Neuronal stem cell (in vitro differentiated cells): ENCODE data around the gene ELN.
A peak's percentile ranks its signal among the peaks of the same experiment; 100 is the strongest.

Source experiments
- DNase-seq: peaks from one replicate; pipeline ENCODE4 v3.0.0-alpha.2; 2013; ENCODE audit warnings: low spot score
- H2AFZ ChIP-seq: one replicate; pipeline ENCODE4 v1.6.1; 2013; ENCODE audit warnings: mild to moderate bottlenecking, low read length, inconsistent platforms
- H2AK5ac ChIP-seq: 2 replicates; pipeline ENCODE4 v1.6.1; 2013; ENCODE audit warnings: low read depth, mild to moderate bottlenecking, inconsistent platforms, low read length, moderate library complexity, mixed read lengths
- H2BK120ac ChIP-seq: 2 replicates; pipeline ENCODE4 v1.6.1; 2013; ENCODE audit warnings: low read depth, mild to moderate bottlenecking, inconsistent platforms, low read length, moderate library complexity, mixed read lengths
- H2BK12ac ChIP-seq: one replicate; pipeline ENCODE4 v1.6.1; 2013; ENCODE audit warnings: low read length, inconsistent platforms
- H2BK15ac ChIP-seq: 2 replicates; pipeline ENCODE4 v1.6.1; 2013; ENCODE audit warnings: mild to moderate bottlenecking, low read length, inconsistent platforms, mixed read lengths
- H2BK5ac ChIP-seq: one replicate; pipeline ENCODE4 v1.6.1; 2013; ENCODE audit warnings: inconsistent platforms, mild to moderate bottlenecking, low read length, moderate library complexity
- H3K14ac ChIP-seq: one replicate; pipeline ENCODE4 v1.6.1; 2013; ENCODE audit warnings: low read length, inconsistent platforms
- H3K18ac ChIP-seq: 2 replicates; pipeline ENCODE4 v1.6.1; 2013; ENCODE audit warnings: low read length, inconsistent platforms
- H3K23ac ChIP-seq: 2 replicates; pipeline ENCODE4 v1.6.1; 2013; ENCODE audit warnings: low read depth, mild to moderate bottlenecking, mixed read lengths, low read length, inconsistent platforms; ENCODE audit not compliant: poor library complexity
- H3K27ac ChIP-seq: replicated peaks from 3 replicates; pipeline ENCODE4 v1.5.1; 2013; ENCODE audit warnings: low read length, inconsistent platforms
- H3K27me3 ChIP-seq, 3 experiments: 2 replicates each; pipeline ENCODE4 v1.6.1; 2013; ENCODE audit warnings: low read length in 3 of 3, mild to moderate bottlenecking in 2 of 3, inconsistent platforms in 1 of 3, low read depth in 1 of 3, mixed read lengths in 1 of 3, moderate library complexity in 1 of 3; ENCODE audit not compliant: control insufficient read depth in 3 of 3, insufficient read depth in 3 of 3
- H3K36me3 ChIP-seq, 2 donors: replicated peaks in 1 of 2; 2 replicates each; pipeline ENCODE4 v1.6.1; 2013; ENCODE audit warnings: low read length in 2 of 2; ENCODE audit not compliant: control insufficient read depth in 2 of 2, insufficient read depth in 2 of 2
- H3K4ac ChIP-seq: 2 replicates; pipeline ENCODE4 v1.6.1; 2013; ENCODE audit warnings: inconsistent platforms, mild to moderate bottlenecking, low read length, moderate library complexity
- H3K4me1 ChIP-seq, 2 donors: 1 replicate in 1 of 2; 2 replicates in 1 of 2; pipeline ENCODE4 v1.6.1; 2013; ENCODE audit warnings: low read length in 2 of 2, low read depth in 1 of 2; ENCODE audit not compliant: control insufficient read depth in 2 of 2, insufficient read depth in 1 of 2
- H3K4me2 ChIP-seq: one replicate; pipeline ENCODE4 v1.6.1; 2013; ENCODE audit warnings: mild to moderate bottlenecking, low read length, inconsistent platforms; ENCODE audit not compliant: insufficient read depth, poor library complexity, severe bottlenecking
- H3K4me3 ChIP-seq, 2 donors: 2 replicates each; pipeline ENCODE4 v1.5.1; 2013; ENCODE audit warnings: low read length in 2 of 2, mild to moderate bottlenecking in 2 of 2, inconsistent platforms in 1 of 2, moderate library complexity in 1 of 2
- H3K79me1 ChIP-seq: one replicate; pipeline ENCODE4 v1.6.1; 2013; ENCODE audit warnings: low read depth, mild to moderate bottlenecking, inconsistent platforms, low read length, moderate library complexity
- H3K9ac ChIP-seq: one replicate; pipeline ENCODE4 v1.6.1; 2013; ENCODE audit warnings: mild to moderate bottlenecking, low read depth, low read length, inconsistent platforms; ENCODE audit not compliant: poor library complexity
- H3K9me3 ChIP-seq, 2 donors: replicated peaks in 1 of 2; 2 replicates each; pipeline versions ENCODE3 to v1.6.1; 2013; ENCODE audit warnings: low read length in 2 of 2, mild to moderate bottlenecking in 2 of 2, inconsistent platforms in 1 of 2, low read depth in 1 of 2, mixed read lengths in 1 of 2, moderate library complexity in 1 of 2; ENCODE audit not compliant: control insufficient read depth in 2 of 2, insufficient read depth in 1 of 2
- H4K8ac ChIP-seq: one replicate; pipeline ENCODE4 v1.6.1; 2013; ENCODE audit warnings: low read depth, mild to moderate bottlenecking, inconsistent platforms, low read length, moderate library complexity
- H4K91ac ChIP-seq: one replicate; pipeline ENCODE4 v1.6.1; 2013; ENCODE audit warnings: low read length, low read depth, mild to moderate bottlenecking, inconsistent platforms; ENCODE audit not compliant: poor library complexity
- WGBS, 2 donors: extraction: QIAGEN DNeasy Blood & Tissue Kit; methylation state at CpG; one replicate each; pipeline ENCODE4 v1.1.7; 2013; ENCODE audit warnings: missing lambda C conversion rate in 2 of 2, mixed read lengths in 1 of 2; ENCODE audit not compliant: insufficient read length in 2 of 2, insufficient replicate concordance in 1 of 2; ENCODE audit errors: extremely low coverage in 2 of 2; 5-methylcytosine and 5-hydroxymethylcytosine counted together

The ELN gene

DNA sequence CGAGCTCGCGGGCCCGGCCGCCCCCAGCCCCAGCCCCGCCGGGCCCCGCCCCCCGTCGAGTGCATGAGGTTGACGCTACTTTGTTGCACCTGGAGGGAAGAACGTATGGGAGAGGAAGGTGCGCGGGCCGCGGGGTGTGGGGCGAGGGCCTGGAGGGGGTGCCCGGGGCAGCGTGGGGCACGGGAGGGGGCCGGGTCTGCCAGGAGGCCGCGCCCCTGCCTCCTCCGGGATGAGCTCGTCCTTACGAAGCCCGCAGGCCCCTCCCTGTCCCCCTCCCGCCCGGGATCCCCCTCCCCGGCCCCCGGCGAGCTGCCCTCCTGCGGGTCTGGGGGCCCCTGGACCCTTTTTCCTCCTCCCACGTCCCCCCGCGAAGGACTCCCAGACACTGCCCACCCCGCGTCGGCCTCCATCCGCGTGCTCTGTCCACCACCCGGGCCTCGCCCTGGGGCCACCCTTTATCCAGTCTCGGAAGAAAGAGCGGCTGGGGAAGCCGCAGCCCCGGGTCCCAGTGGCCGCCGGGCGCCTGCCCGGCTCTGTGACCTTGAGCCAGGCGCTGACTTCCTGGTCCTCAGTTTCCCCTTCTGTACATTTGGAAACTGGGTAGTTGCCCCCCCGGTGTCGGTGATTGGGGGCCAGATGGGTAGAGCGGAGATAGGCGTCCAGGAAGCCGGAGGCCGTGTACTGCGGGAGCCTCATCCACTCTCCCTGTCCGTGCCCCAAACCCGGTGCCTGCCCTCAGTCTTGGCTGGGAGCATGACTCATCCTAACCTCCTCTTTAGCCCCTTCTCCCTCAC is 56.2 kb downstream of the ELN start:
- peaks cover 5% of the 10 kb centered on the region for H3K79me1 ChIP-seq
- H2BK5ac ChIP-seq: no peak overlapping the region
- H3K4me1 ChIP-seq: peaks cover 13 to 18% of the 10 kb centered on the region in 2 donors
- H3K23ac ChIP-seq: peak overlapping the region; percentile 87
- peak overlapping the region; percentile 86 for H3K4me2 ChIP-seq
- H2BK15ac ChIP-seq: peak overlapping the region; percentile 26
- no peak overlapping the region for H3K27ac ChIP-seq
- H3K4me3 ChIP-seq: peak overlapping the region; percentile 65 to 85
- no peak overlapping the region for H2BK12ac ChIP-seq
- no peak for DNase-seq
- peak overlapping the region; percentile 75 for H3K18ac ChIP-seq
- peaks cover 7 to 39% of the 10 kb centered on the region in 2 donors for H3K36me3 ChIP-seq
- H4K8ac ChIP-seq: no peak overlapping the region
- H3K9me3 ChIP-seq: no peaks in the 10 kb centered on the region
- peak overlapping the region; percentile 89 for H3K4ac ChIP-seq
- H2BK120ac ChIP-seq: no peak overlapping the region
- peak overlapping the region; percentile 90 for H2AFZ ChIP-seq
- H2AK5ac ChIP-seq: peak overlapping the region; percentile 49
- no CpG with 5 or more reads among the region's 61 CpGs for WGBS, 2 donors
- no peak overlapping the region for H4K91ac ChIP-seq
- H3K27me3 ChIP-seq: no peaks in the 10 kb centered on the region
- H3K14ac ChIP-seq: peak overlapping the region; percentile 1
- peak overlapping the region; percentile 90 for H3K9ac ChIP-seq

GRCh38 chr7:74084722-74085578 is 57.0 kb downstream of the ELN start:
- no CpG with 5 or more reads among the region's 6 CpGs for WGBS, 2 donors
- Histone ChIP-seq H3K4ac (peak overlapping the region; percentile 89), H3K4me3 (peak overlapping the region; percentile 65 to 85), H3K27ac (no peak overlapping the region), H3K9me3 (no peaks in the 10 kb centered on the region), H2BK5ac (no peak overlapping the region), H3K18ac (peak overlapping the region; percentile 5), H3K23ac (peak overlapping the region; percentile 87), H3K27me3 (no peaks in the 10 kb centered on the region), H3K4me1 (peaks cover 13 to 15% of the 10 kb centered on the region in 2 donors), H3K36me3 (peaks cover 7 to 46% of the 10 kb centered on the region in 2 donors), H3K14ac (peak overlapping the region; percentile 1), H3K9ac (peak overlapping the region; percentile 83), H3K79me1 (peaks cover 5% of the 10 kb centered on the region), H4K91ac (no peak overlapping the region), H2BK120ac (no peak overlapping the region), H2AK5ac (peak overlapping the region; percentile 49), H2BK12ac (no peak overlapping the region), H2BK15ac (peak overlapping the region; percentile 26), H4K8ac (no peak overlapping the region), H2AFZ (peak overlapping the region; percentile 90), H3K4me2 (peak overlapping the region; percentile 86)
- no peak for DNase-seq

- Histone ChIP-seq H3K4me3 (no peak overlapping the region), H3K4me1 (peaks cover 19 to 27% of the 10 kb centered on the region in 2 donors), H2BK15ac (no peak overlapping the region), H3K79me1 (peaks cover 5% of the 10 kb centered on the region), H3K9ac (no peak overlapping the region), H3K36me3 (peaks cover 8 to 52% of the 10 kb centered on the region in 2 donors), H3K4me2 (no peak overlapping the region), H3K18ac (no peak overlapping the region), H4K8ac (no peak overlapping the region), H3K27ac (no peak overlapping the region), H3K9me3 (no peaks in the 10 kb centered on the region), H2AK5ac (no peak overlapping the region), H2AFZ (no peak overlapping the region), H3K4ac (no peak overlapping the region), H3K14ac (no peak overlapping the region), H2BK5ac (no peak overlapping the region), H3K27me3 (no peaks in the 10 kb centered on the region), H3K23ac (no peak overlapping the region), H2BK12ac (no peak overlapping the region), H4K91ac (no peak overlapping the region), H2BK120ac (no peak overlapping the region)
- DNase-seq: no peak
- WGBS, 2 donors: no CpG with 5 or more reads among the region's 10 CpGs
These were observed 59.9 kb downstream of the ELN start for GRCh38 chr7:74087791-74088453.
